Caco-2 (cell line): ENCODE measurements around the gene HCK. TPM values are rescaled to one million over a fixed set of nuclear protein-coding genes. Genes with fewer than 3 reads are reported as not detected.

Source experiments
- BruUV-seq: library from RNA; stranded (reverse); fragments of 400-500 nt; replicated peaks from 2 replicates; lab custom pipeline; 2021; lab: Mats Ljungman, UMichigan
- CTCF ChIA-PET: fragments of 300-600 bp; sonication (Branson Sonifier 250); formaldehyde crosslinking; loops from one replicate; lab custom pipeline; 2022; ENCODE audit warnings: antibody characterized with exemption; lab: Charles Lee
- POLR2A ChIA-PET: fragments of 300-600 bp; sonication (Branson Sonifier 250); formaldehyde crosslinking; loops from one replicate; lab custom pipeline; 2022; ENCODE audit warnings: antibody characterized with exemption; lab: Charles Lee
- DNase-seq, 2 experiments: peaks; one replicate each; pipeline versions ENCODE4 v3.0.0 to v3.0.0-alpha.2; 2020 to 2022
- H3K27me3 ChIP-seq: replicated peaks from 2 replicates; pipeline ENCODE4 v1.6.0; 2011; ENCODE audit warnings: low read length; ENCODE audit not compliant: control insufficient read depth, insufficient read depth
- H3K36me3 ChIP-seq: 2 replicates; pipeline ENCODE4 v1.5.1; 2011; ENCODE audit warnings: low read length; ENCODE audit not compliant: control insufficient read depth, insufficient read depth
- H3K4me1 ChIP-seq: fragments of 250-450 bp; sonication (Bioruptor Pico); 2 replicates; pipeline ENCODE4 v1.5.1; 2020; ENCODE audit warnings: mild to moderate bottlenecking
- H3K4me3 ChIP-seq: 2 replicates; pipeline ENCODE4 v1.5.1; 2011; ENCODE audit warnings: low read depth, mild to moderate bottlenecking, control low read depth, low read length
- H3K9me3 ChIP-seq: fragments of 250-450 bp; sonication (Bioruptor Pico); 2 replicates; pipeline ENCODE4 v1.5.1; 2020; ENCODE audit warnings: mild to moderate bottlenecking, moderate library complexity
- H3K27ac Mint-ChIP-seq: one replicate; pipeline ENCODE4 v1.8.0; 2022; ENCODE audit warnings: mixed read lengths; ENCODE audit not compliant: unreplicated experiment
- H3K27me3 Mint-ChIP-seq: one replicate; pipeline ENCODE4 v1.8.0; 2022; ENCODE audit warnings: mixed read lengths; ENCODE audit not compliant: insufficient read depth, unreplicated experiment
- H3K36me3 Mint-ChIP-seq: one replicate; pipeline ENCODE4 v1.8.0; 2022; ENCODE audit warnings: mild to moderate bottlenecking, mixed read lengths; ENCODE audit not compliant: insufficient read depth, unreplicated experiment
- H3K4me1 Mint-ChIP-seq: one replicate; pipeline ENCODE4 v1.8.0; 2022; ENCODE audit warnings: low read depth, mixed read lengths; ENCODE audit not compliant: unreplicated experiment
- H3K4me3 Mint-ChIP-seq: one replicate; pipeline ENCODE4 v1.8.0; 2022; ENCODE audit warnings: mild to moderate bottlenecking, moderate library complexity, mixed read lengths; ENCODE audit not compliant: unreplicated experiment
- H3K9me3 Mint-ChIP-seq: one replicate; pipeline ENCODE4 v1.8.0; 2022; ENCODE audit warnings: mixed read lengths; ENCODE audit not compliant: unreplicated experiment
- intact Hi-C: fragments of 100-400 bp; cut with micrococcal nuclease; formaldehyde crosslinking; loops from one replicate; pipeline ENCODE4 v1.10.0; 2022; ENCODE audit not compliant: unreplicated experiment
- total RNA-seq: library from RNA; stranded (reverse); gene quantifications from 2 replicates; pipeline ENCODE4 v1.2.3, GENCODE V29; 2022
- TF ChIP-seq, protein P1 (sequence below), 2 experiments: fragments of 200-600 bp in 1 of 2; IDR thresholded peaks; 1 replicate in 1 of 2; 2 replicates in 1 of 2; pipeline versions ENCODE4 v1.5.1 to v1.8.0; 2011 to 2022; ENCODE audit warnings: antibody characterized with exemption in 1 of 2, control low read depth in 1 of 2, inconsistent platforms in 1 of 2, low read depth in 1 of 2, low read length in 1 of 2, mild to moderate bottlenecking in 1 of 2, moderate library complexity in 1 of 2; ENCODE audit not compliant: insufficient read depth in 1 of 2, severe bottlenecking in 1 of 2, unreplicated experiment in 1 of 2

HCK gene
- total RNA-seq, 1 experiment from 2014 or later: not detected

DNA sequence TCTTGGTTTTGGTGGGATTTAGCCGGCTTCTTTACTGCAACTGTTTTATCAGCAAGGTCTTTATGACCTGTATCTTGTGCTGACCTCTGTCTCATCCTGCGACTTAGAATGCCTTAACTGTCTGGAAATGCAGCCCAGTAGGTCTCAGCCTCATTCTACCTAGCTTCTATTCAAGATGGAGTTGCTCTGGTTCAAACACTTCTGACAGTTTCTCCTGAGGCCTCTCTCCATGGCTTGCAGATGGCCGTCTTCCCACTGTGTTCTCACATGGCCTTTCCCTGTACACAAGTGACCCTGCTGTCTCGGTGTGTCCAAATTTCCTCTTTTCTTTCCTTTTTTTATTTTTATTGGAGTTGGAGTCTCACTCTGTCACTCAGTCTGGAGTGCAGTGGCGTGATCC lies 46.0 kb upstream of the HCK start:
- Histone ChIP-seq H3K4me3 (no peak overlapping the region), H3K4me1 (no peaks in the 10 kb centered on the region), H3K36me3 (no peaks in the 10 kb centered on the region), H3K9me3 (no peaks in the 10 kb centered on the region), H3K27me3 (peaks cover 1% of the 10 kb centered on the region; the same call in 1 of the 2 replicates)
- no peaks in the 10 kb centered on the region for H3K9me3 Mint-ChIP-seq
- no peak overlapping the region for H3K27ac Mint-ChIP-seq
- TF ChIP-seq, protein P1, sequence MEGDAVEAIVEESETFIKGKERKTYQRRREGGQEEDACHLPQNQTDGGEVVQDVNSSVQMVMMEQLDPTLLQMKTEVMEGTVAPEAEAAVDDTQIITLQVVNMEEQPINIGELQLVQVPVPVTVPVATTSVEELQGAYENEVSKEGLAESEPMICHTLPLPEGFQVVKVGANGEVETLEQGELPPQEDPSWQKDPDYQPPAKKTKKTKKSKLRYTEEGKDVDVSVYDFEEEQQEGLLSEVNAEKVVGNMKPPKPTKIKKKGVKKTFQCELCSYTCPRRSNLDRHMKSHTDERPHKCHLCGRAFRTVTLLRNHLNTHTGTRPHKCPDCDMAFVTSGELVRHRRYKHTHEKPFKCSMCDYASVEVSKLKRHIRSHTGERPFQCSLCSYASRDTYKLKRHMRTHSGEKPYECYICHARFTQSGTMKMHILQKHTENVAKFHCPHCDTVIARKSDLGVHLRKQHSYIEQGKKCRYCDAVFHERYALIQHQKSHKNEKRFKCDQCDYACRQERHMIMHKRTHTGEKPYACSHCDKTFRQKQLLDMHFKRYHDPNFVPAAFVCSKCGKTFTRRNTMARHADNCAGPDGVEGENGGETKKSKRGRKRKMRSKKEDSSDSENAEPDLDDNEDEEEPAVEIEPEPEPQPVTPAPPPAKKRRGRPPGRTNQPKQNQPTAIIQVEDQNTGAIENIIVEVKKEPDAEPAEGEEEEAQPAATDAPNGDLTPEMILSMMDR (IDR thresholded peaks at IDR 0.05; ENCODE audit: insufficient read depth in 1 of 2, low read depth in 1 of 2, low read length in 1 of 2, severe bottlenecking in 1 of 2, unreplicated experiment in 1 of 2): no peak
- POLR2A ChIA-PET: no interaction called here
- peaks cover 7% of the 10 kb centered on the region for H3K4me1 Mint-ChIP-seq
- no peaks in the 10 kb centered on the region for H3K36me3 Mint-ChIP-seq
- CTCF ChIA-PET: interaction anchor here (0.6 to 2.1 kb wide), 3 partner anchors 12 to 155 kb away, joined by 3 to 10 read pairs (median 5); no protein-coding TSS in a partner anchor
- intact Hi-C loops: no loop called here
- H3K27me3 Mint-ChIP-seq: peaks cover 16% of the 10 kb centered on the region
- no TSS peak for BruUV-seq
- H3K4me3 Mint-ChIP-seq: no peak overlapping the region
- no peak for DNase-seq

DNA sequence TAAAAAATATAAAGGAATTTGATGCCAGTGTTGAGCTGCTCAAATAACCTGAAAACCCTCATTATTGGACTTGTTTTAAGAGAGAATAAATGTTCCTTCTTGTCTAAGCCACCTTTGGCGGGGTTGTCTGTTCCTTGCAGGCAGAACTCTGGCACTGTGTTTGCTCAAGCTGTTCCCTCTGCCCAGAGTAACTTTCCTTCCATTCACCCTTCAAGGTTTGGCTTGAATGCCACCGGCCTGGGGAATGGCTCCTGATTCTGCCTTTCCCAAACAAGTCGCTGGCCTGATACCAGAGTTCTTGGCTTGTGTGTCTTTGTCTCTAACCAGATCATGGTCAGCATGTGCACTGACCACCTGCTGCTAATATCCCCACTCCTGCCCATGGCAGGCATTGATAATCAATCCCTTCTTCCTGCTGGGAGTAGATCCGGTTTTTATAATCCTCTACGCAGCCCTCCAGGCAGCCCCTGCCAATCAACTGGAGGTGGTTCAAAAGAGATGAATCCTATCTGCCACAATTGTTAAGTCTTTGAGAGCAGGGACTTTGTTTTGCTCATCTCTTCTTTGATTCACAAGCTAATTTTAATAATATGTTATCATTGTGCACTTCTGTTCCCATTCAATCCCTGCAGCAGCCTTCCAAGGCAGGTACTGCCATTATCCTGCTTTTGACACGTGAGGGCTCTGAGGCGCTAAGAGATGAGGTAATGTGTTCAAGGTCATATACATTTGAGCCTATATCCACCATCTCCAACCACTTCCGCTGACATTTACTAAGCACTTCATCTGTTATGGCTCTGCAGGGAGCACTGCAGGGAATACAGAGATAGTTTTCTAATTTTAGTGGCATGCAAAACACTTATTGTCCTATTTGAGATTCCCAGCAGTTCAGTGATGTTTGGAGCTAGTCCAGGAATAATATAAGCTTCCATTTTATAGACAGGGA lies 44.9 kb upstream of the HCK start:
- Histone ChIP-seq H3K4me3 (no peak overlapping the region), H3K27me3 (0 out of 2 replicates have a peak, but pooled peaks cover 1% of the 10 kb centered on the region), H3K9me3 (no peaks in the 10 kb centered on the region), H3K36me3 (no peaks in the 10 kb centered on the region), H3K4me1 (no peaks in the 10 kb centered on the region)
- BruUV-seq: no TSS peak
- no peak overlapping the region for H3K27ac Mint-ChIP-seq
- ChIA-PET CTCF (interaction anchor here (0.6 to 2.5 kb wide), 5 partner anchors 10 to 156 kb away, joined by 3 to 13 read pairs (median 4); no protein-coding TSS in a partner anchor), POLR2A (no interaction called here)
- no peaks in the 10 kb centered on the region for H3K9me3 Mint-ChIP-seq
- TF ChIP-seq, protein P1 (IDR thresholded peaks at IDR 0.05; ENCODE audit: insufficient read depth in 1 of 2, low read depth in 1 of 2, low read length in 1 of 2, severe bottlenecking in 1 of 2, unreplicated experiment in 1 of 2): no peak
- no peak for DNase-seq
- H3K36me3 Mint-ChIP-seq: no peaks in the 10 kb centered on the region
- intact Hi-C loops: no loop called here
- no peak overlapping the region for H3K4me3 Mint-ChIP-seq
- peaks cover 20% of the 10 kb centered on the region for H3K27me3 Mint-ChIP-seq
- H3K4me1 Mint-ChIP-seq: peaks cover 7% of the 10 kb centered on the region

DNA sequence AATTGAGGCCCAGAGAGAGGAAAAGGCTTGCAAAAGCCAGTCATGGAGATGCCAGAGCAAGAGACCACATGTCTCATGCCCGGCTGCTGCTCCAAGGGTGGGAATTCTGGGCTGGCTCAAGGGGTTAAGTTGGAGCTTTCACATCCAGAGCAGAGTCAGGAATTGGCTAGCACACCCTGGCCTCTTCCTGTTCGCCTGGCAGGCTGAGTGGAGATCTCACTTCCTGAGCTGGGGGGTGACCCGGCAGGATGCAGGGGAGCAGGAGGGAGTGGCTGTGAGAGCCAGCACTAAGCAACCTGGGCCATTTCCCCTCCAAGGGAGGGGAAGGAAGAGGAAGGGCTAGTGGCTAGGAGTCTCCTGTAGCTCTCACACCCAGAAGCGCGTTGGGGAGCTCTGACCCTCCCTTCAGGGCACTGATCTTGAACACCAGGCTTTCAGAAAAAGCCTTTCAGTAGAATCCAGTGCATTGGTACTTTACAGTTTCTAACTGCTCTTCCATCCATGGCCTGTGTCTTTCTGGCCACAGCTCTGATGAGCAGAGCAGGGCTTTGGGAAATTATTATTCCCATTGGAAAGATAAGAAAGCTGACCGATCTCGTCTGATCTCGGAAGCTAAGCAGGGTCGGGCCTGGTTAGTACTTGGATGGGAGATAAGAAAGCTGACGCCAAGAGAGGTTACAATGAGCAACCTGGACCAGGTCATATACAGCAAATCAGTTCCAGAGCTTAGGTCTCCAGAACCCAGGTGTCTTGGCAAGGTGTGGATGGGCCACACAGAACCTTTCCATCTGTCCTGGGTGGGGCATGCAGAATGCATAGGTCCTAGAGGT lies 44.0 kb upstream of the HCK start:
- Histone ChIP-seq H3K4me1 (no peaks in the 10 kb centered on the region), H3K36me3 (no peaks in the 10 kb centered on the region), H3K27me3 (0 out of 2 replicates have a peak, but pooled peaks cover 2% of the 10 kb centered on the region), H3K9me3 (no peaks in the 10 kb centered on the region), H3K4me3 (no peak overlapping the region)
- ChIA-PET POLR2A (no interaction called here), CTCF (interaction anchor here (0.6 to 2.5 kb wide), 4 partner anchors 10 to 30 kb away, joined by 3 to 13 read pairs (median 4); no protein-coding TSS in a partner anchor)
- TF ChIP-seq, protein P1 (IDR thresholded peaks at IDR 0.05; ENCODE audit: insufficient read depth in 1 of 2, low read depth in 1 of 2, low read length in 1 of 2, severe bottlenecking in 1 of 2, unreplicated experiment in 1 of 2): no peak
- Mint-ChIP-seq H3K4me3 (no peak overlapping the region), H3K27ac (no peak overlapping the region), H3K27me3 (peaks cover 18% of the 10 kb centered on the region), H3K36me3 (no peaks in the 10 kb centered on the region), H3K4me1 (peaks cover 7% of the 10 kb centered on the region), H3K9me3 (no peaks in the 10 kb centered on the region)
- DNase-seq: no peak
- intact Hi-C loops: no loop called here
- BruUV-seq: no TSS peak
